Activated CD8-positive, alpha-beta memory T cell treated with anti-CD3 and anti-CD28 coated beads for 4 hours (primary cell): ENCODE results near the gene DACT2.

ENCODE experiments used
- DNase-seq, 2 donors: peaks; one replicate each; pipeline ENCODE4 v3.0.0-alpha.2; 2020; ENCODE audit warnings: low read depth in 2 of 2

Gene DACT2

GRCh38 chr6:168265827-168266815, 53.5 kb downstream of the DACT2 start:
- no peak for DNase-seq

- no peak for DNase-seq
Observed at GRCh38 chr6:168265394-168265793, 54.2 kb downstream of the DACT2 start.

- no peak for DNase-seq
Observed at GRCh38 chr6:168264593-168265335, 54.8 kb downstream of the DACT2 start.

- DNase-seq = no peak
Observed at GRCh38 chr6:168263351-168263905, 56.1 kb downstream of the DACT2 start.

GRCh38 chr6:168261234-168261633, 58.3 kb downstream of the DACT2 start:
- DNase-seq = no peak

- DNase-seq = no peak
Observed at GRCh38 chr6:168260420-168260987, 59.1 kb downstream of the DACT2 start.

- no peak for DNase-seq
Observed at GRCh38 chr6:168258795-168259194, 60.8 kb downstream of the DACT2 start.

- no peak for DNase-seq
Observed at GRCh38 chr6:168256940-168257339, 62.6 kb downstream of the DACT2 start.
